G401 (cell line): Measurements from ENCODE around the gene FLT3LG. TPM values are rescaled to one million over a fixed set of nuclear protein-coding genes. Genes with fewer than 3 reads are reported as not detected.
"Not testable (repeated sequence)": the region's sequence is repeated elsewhere in the genome, so short reads cannot be mapped to it uniquely, and the experiment has no call there.

Experiments used
- DNase-seq: peaks from one replicate; pipeline ENCODE4 v3.0.0-alpha.2; 2015; ENCODE audit warnings: low spot score
- in situ Hi-C: cut with HindIII; loops from 2 replicates; pipeline ENCODE4 v1.10.0; 2016; ENCODE audit warnings: low sequenced_read_pairs, mixed read lengths
- total RNA-seq: library from RNA; depleted of rRNA; stranded (reverse); fragments of >200 nt; shearing (Covaris generic); gene quantifications from 2 replicates; pipeline ENCODE4 v1.2.3, GENCODE V29; 2014

Gene FLT3LG
- total RNA-seq, 1 experiment from 2014 or later = not detected

DNA sequence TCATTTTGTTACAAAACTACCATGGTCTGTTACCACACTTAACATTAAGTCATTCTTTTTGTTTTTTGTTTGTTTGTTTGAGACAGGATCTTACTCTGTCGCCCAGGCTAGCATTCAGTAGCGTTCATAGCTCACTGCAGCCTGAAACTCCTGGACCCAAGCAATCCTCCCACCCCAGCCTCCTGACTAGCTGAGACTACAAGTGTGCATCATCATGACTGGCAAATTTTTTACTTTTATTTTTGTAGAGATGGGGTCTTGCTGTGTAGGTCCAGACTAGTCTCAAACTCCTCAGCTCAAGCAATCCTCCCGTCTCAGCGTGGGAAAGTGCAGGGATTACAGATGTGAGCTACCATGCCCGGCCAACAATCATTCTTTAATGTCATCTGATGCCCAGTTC is 17.7 kb upstream of the FLT3LG start:
- DNase-seq = no peak
- in situ Hi-C loops = no loop called here

DNA sequence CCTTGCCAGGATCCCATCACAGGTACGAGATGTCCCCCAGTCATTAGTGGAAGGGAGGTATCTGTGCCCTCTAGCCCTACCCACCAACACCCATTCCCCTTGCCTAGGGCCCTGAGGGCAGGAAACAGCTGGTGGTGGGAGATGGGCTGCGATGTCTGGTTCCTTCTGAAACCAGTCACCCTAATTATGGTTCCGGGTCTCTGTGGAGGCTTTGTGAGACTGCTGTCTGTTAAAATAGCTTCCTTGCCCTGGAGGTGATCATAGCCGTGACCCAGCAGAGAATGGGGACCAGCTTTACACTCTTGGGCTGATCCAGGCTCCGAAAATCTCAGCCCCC is 15.5 kb upstream of the FLT3LG start:
- DNase-seq = no peak
- in situ Hi-C loops = no loop called here

- in situ Hi-C loops = no loop called here
- no peak for DNase-seq
Observed at GRCh38 chr19:49459388-49459787, 14.6 kb upstream of the FLT3LG start.

DNA sequence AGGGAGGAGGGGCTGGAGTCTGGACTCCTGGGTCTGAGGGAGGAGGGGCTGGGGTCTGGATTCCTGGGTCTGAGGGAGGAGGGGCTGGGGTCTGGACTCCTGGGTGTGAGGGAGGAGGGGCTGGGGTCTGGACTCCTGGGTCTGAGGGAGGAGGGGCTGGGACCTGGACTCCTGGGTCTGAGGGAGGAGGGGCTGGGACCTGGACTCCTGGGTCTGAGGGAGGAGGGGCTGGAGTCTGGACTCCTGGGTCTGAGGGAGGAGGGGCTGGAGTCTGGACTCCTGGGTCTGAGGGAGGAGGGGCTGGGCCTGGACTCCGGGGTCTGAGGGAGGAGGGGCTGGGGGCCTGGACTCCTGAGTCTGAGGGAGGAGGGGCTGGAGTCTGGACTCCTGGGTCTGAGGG is 12.9 kb upstream of the FLT3LG start:
- in situ Hi-C loops, DNase-seq: not testable (repeated sequence)

- in situ Hi-C loops = no loop called here
- no peak for DNase-seq
Observed at GRCh38 chr19:49461656-49462055, 12.4 kb upstream of the FLT3LG start.

DNA sequence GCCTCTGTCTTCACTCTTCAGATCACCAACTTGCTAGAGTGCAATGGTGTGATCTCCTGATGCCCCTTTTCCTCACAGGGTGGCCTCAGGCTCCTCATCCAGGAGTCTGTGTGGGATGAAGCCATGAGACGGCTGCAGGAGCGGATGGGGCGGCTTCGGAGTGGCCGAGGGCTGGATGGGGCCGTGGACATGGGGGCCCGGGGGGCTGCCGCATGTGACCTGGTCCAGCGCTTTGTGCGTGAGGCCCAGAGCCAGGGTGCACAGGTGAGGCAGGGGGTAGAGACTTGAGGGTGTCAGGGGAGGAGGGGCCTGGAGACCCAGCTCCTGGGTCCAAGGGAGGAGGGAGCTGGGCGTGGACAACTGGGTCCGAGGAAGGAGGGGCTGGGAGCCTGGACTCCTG is 11.5 kb upstream of the FLT3LG start:
- in situ Hi-C loops = no loop called here

GRCh38 chr19:49463960-49464740 is 9.9 kb upstream of the FLT3LG start:
- DNase-seq = no peak
- in situ Hi-C loops = no loop called here

More for the DNA sequence above, 11.5 kb upstream of the FLT3LG start:
- DNase-seq = no peak

DNA sequence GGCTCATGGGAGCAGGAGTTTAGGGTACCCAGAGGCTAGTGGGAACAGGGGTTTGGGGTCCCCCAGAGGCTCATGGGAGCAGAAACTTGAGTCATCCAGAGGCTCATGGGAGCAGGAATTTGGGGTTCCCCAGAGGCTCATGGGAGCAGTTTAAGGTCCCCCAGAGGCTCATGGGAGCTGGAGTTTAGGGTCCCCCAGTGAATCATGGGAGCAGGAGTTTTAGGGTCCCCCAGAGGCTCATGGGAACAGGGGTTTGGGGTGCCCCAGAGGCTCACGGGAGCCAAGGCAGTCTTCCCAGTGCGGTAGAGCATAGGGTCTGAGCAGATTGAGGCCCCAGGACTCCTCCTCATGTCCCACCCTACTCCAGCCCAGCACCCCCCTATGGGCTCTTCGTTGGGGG is 8.6 kb upstream of the FLT3LG start:
- no peak for DNase-seq
- in situ Hi-C loops = no loop called here

DNA sequence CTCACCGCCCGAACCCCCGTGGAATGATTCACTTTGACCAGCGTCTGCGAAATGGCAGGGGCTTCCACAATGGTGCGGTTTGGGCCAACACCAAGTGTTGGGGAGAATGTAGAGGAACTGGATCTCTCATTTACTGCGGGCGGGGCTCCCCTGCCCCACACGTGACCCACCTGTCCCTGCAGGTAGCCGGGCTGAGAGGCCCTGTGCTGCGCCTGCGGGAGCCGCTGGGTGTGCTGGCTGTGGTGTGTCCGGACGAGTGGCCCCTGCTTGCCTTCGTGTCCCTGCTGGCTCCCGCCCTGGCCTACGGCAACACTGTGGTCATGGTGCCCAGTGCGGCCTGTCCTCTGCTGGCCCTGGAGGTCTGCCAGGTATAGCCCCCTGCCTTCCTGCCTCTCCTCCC is 5.8 kb upstream of the FLT3LG start:
- in situ Hi-C loops = no loop called here
- no peak for DNase-seq

- DNase-seq = no peak
- in situ Hi-C loops = no loop called here
Observed at GRCh38 chr19:49468746-49469447, 5.1 kb upstream of the FLT3LG start.

DNA sequence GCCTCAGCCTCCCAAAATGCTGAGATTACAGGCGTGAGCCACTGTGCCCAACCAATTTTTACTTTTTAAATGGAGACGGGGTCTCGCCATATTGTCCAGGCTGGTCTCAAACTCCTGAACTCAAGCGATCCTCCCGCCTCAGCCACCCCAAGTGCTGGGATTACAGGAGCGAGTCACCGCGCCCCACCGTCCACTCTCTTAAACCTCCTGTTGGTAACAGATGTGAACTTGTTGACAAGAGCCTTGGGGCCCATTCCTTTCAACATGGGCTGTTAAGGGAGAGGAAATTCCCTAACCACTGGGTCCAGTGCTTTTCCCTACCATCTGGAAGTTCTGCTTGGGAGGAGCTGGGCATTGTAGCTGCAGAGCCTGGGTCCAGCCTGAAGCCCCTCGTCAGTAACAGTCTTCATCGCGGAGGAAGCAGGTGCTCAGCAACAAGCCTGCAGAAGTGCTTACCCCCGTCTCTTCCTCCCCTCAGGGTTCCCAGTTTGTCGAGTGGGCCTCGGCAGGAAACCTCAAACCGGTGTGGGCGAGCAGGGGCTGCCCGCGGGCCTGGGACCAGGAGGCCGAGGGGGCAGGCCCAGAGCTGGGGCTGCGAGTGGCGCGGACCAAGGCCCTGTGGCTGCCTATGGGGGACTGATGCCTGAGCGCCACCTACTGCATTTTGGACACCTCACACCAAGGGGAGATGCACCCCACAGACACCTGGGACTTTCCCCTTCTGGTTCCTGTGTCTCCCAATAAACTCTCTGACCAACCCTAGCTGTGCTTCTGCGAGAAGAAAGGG is 4.0 kb upstream of the FLT3LG start:
- DNase-seq = no peak
- in situ Hi-C loops = no loop called here

DNA sequence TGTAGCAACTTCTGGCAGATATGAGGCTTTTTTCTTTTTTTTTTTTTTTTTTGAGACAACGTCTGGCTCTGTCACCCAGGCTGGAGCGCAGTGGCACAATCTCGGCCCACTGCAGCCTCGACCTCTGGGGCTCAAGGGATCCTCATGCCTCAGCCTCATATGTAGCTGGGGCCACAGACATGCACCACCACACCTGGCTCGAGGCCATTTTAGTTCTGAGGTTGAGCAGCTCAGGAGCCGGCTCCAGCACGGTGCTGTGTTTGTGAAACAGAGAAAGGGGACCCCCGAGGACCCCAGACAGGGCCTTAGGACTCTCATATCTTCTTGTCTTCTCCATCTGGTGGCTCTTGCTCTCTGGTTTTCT is 3.4 kb upstream of the FLT3LG start:
- DNase-seq = no peak
- in situ Hi-C loops = no loop called here

DNA sequence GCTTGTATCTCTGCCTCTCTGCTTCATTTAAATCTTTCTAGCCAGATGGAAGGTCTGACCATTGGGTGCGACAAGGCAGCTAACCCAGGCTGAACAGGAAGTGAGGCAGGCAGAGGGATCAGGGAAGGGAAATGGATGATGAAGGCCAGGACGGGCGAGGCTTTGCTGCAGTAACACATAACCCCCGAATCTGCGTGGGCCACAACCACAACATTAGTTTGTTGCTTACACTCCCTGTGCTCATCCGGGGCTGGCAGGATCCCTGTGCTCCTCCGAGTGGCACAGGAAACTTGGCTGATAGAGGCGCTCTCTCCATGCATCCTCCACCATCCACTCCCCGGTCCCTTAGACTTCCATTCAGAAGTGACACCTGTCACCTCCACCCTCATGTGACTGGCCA is 1.1 kb upstream of the FLT3LG start:
- DNase-seq = no peak
- in situ Hi-C loops = no loop called here

- in situ Hi-C loops, DNase-seq: not testable (repeated sequence)
Observed at GRCh38 chr19:49473501-49473867, 531 bp upstream of the FLT3LG start.

DNA sequence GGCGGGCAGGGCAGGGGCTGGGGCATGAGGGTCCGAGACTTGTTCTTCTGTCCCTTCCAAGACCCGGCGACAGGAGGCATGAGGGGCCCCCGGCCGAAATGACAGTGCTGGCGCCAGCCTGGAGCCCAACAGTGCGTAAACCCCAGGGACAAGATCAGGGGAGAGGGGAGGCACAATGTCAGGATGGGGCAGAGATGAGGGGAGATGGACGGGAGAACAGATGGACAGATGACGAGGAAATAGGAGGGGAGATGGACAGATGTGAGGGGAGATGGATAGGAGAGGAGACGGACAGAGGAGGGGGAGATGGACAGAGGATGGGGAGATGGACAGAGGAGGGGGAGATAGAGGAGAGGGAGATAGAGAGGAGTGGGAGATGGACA is 518 bp downstream of the FLT3LG start:
- in situ Hi-C loops = no loop called here
- no peak for DNase-seq

DNA sequence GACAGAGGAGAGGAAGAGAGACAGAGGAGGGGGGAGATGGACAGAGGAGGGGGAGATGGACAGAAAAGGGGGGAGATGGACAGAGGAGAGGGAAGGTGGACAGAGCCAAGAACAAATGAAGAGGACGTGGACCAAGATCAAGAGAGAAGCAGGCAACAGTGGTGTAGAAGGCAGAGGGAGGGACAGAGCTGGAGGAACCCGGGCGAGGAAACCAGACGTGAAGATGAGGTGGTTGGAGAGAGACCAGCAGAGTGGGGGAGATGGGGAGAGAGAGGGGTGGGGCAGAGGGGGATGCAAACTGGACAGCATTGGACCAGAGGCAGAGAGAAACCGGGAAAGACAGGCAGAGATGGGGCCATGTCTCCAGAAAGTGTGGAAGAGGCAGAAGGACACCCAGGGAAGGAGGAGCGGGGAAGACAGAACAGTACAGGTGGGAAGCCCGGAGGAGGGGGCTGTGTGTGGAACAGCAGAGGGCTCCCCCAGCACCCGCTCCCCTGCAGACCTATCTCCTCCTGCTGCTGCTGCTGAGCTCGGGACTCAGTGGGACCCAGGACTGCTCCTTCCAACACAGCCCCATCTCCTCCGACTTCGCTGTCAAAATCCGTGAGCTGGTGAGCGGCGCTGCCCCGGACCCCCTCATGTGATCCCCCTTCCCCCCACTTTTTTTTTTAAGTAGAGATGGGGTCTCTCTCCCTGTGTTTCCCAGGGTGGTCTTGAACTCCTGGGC is 1.3 kb downstream of the FLT3LG start:
- in situ Hi-C loops = no loop called here
- DNase-seq = no peak

DNA sequence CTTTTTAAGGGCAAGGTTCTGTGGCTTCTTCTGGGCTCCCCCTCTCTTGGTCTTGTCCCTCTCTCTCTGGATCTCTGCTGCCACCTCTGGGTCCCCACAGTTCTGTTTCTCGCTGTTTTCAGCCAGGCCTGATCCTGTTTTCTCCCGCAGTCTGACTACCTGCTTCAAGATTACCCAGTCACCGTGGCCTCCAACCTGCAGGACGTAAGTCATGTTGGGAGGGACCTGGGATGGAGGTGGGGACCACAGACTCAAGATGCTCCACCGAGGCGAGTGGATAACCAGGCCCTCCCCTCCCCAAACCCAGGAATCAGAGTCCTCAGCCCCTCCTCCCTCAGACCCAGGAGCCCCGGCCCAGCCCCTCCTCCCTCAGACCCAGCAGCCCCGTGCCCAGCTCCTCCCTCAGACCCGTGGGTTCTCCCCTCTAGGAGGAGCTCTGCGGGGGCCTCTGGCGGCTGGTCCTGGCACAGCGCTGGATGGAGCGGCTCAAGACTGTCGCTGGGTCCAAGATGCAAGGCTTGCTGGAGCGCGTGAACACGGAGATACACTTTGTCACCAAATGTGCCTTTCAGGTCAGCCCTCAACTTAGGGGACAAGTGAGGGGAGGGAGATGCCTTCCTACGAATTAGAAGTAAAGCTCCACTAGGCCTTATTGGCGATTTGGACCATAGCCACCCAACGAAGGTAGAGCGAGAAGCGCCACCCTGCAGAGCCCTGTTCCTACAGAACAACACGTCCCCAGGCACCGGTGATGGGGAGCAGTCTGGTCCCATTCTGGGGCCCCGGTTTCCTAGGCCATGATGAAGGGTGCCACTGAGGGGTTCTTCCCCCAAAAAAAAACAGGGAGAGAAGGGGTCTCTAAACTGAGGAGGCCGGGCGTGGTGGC is 2.2 kb downstream of the FLT3LG start:
- DNase-seq = peak; percentile 49
- in situ Hi-C loops = no loop called here

- DNase-seq = no peak
- in situ Hi-C loops = no loop called here
Observed at GRCh38 chr19:49479975-49480628, 6.1 kb downstream of the FLT3LG start.
